Measurements from ENCODE around the gene GAS7. TPM values are rescaled to one million over a fixed set of nuclear protein-coding genes. Genes with fewer than 3 reads are reported as not detected.

GAS7 gene
- total RNA-seq, 1 donor from 2014 or later, result 78.0 TPM

- H3K36me3 ChIP-seq, result no peaks in the 10 kb centered on the region
- no peak for TF ChIP-seq CTCF (IDR thresholded peaks at IDR 0.05)
- no peaks in the 10 kb centered on the region for H3K27me3 ChIP-seq
- H3K9me3 ChIP-seq, result no peaks in the 10 kb centered on the region
- no peak overlapping the region for H3K4me3 ChIP-seq
- intact Hi-C loops (cut with DNase I), result no loop called here
- no peaks in the 10 kb centered on the region for H3K4me1 ChIP-seq
- DNase-seq (ENCODE audit: low spot score in 2 of 2), result no peak
- no peak overlapping the region for H3K27ac ChIP-seq
Observed at GRCh38 chr17:10171581-10171981, 26.8 kb downstream of the GAS7 start.

- H3K27me3 ChIP-seq, result no peaks in the 10 kb centered on the region
- TF ChIP-seq CTCF (IDR thresholded peaks at IDR 0.05), result no peak
- H3K4me1 ChIP-seq, result no peaks in the 10 kb centered on the region
- no peaks in the 10 kb centered on the region for H3K9me3 ChIP-seq
- no peaks in the 10 kb centered on the region for H3K36me3 ChIP-seq
- no peak overlapping the region for H3K4me3 ChIP-seq
- H3K27ac ChIP-seq, result no peak overlapping the region
- DNase-seq (ENCODE audit: low spot score in 2 of 2), result no peak
- intact Hi-C loops (cut with DNase I), result no loop called here
Observed at GRCh38 chr17:10171122-10171571, 27.3 kb downstream of the GAS7 start.

GRCh38 chr17:10170233-10170632 is 28.2 kb downstream of the GAS7 start:
- H3K4me1 ChIP-seq, result no peaks in the 10 kb centered on the region
- H3K36me3 ChIP-seq, result no peaks in the 10 kb centered on the region
- no peaks in the 10 kb centered on the region for H3K9me3 ChIP-seq
- H3K4me3 ChIP-seq, result no peak overlapping the region
- H3K27ac ChIP-seq, result no peak overlapping the region
- intact Hi-C loops (cut with DNase I), result no loop called here
- H3K27me3 ChIP-seq, result no peaks in the 10 kb centered on the region
- no peak for DNase-seq (ENCODE audit: low spot score in 2 of 2)
- TF ChIP-seq CTCF (IDR thresholded peaks at IDR 0.05), result no peak

GRCh38 chr17:10169290-10169689 is 29.1 kb downstream of the GAS7 start:
- Histone ChIP-seq H3K4me3 (no peak overlapping the region), H3K27ac (no peak overlapping the region), H3K4me1 (no peaks in the 10 kb centered on the region), H3K36me3 (no peaks in the 10 kb centered on the region), H3K9me3 (no peaks in the 10 kb centered on the region), H3K27me3 (no peaks in the 10 kb centered on the region)
- no peak for DNase-seq (ENCODE audit: low spot score in 2 of 2)
- TF ChIP-seq CTCF (IDR thresholded peaks at IDR 0.05), result no peak
- intact Hi-C loops (cut with DNase I), result no loop called here

GRCh38 chr17:10166176-10166935 is 32.0 kb downstream of the GAS7 start:
- no peaks in the 10 kb centered on the region for H3K4me1 ChIP-seq
- TF ChIP-seq CTCF (IDR thresholded peaks at IDR 0.05), result no peak
- DNase-seq (ENCODE audit: low spot score in 2 of 2), result no peak
- no peaks in the 10 kb centered on the region for H3K9me3 ChIP-seq
- H3K27me3 ChIP-seq, result no peaks in the 10 kb centered on the region
- H3K4me3 ChIP-seq, result no peak overlapping the region
- H3K27ac ChIP-seq, result no peak overlapping the region
- intact Hi-C loops (cut with DNase I), result no loop called here
- H3K36me3 ChIP-seq, result no peaks in the 10 kb centered on the region

All from ascending aorta (tissue), 2 donors.